NT2/D1 (cell line): ENCODE data around the gene HRH2.

Source experiments
- SUZ12 ChIP-seq: IDR thresholded peaks from 2 replicates; pipeline ENCODE4 v1.6.1; 2011; ENCODE audit not compliant: insufficient read length, insufficient read depth; ENCODE audit errors: extremely low read depth
- YY1 ChIP-seq: IDR thresholded peaks from 2 replicates; pipeline ENCODE4 v1.6.1; 2011; ENCODE audit not compliant: insufficient read length, insufficient read depth

GRCh38 chr5:175743676-175744210 is 85.9 kb downstream of the HRH2 start:
- TF ChIP-seq SUZ12 (no peak), YY1 (no peak)
